Nephron (organoid): ENCODE results near the gene HOXD12.
A peak's percentile ranks its signal among the peaks of the same experiment; 100 is the strongest.

Experiments
- H3K27ac Mint-ChIP-seq, 3 experiments: 2 replicates each; pipeline ENCODE4 v1.8.0; 2020; ENCODE audit warnings: mixed read lengths in 3 of 3, mild to moderate bottlenecking in 2 of 3, moderate library complexity in 1 of 3
- H3K27me3 Mint-ChIP-seq: 2 replicates; pipeline ENCODE4 v1.8.0; 2021; ENCODE audit warnings: low read depth, mild to moderate bottlenecking, moderate library complexity, mixed read lengths
- H3K36me3 Mint-ChIP-seq: 2 replicates; pipeline ENCODE4 v1.8.0; 2020; ENCODE audit warnings: low read depth, mixed read lengths
- H3K4me1 Mint-ChIP-seq: 2 replicates; pipeline ENCODE4 v1.8.0; 2020; ENCODE audit warnings: mixed read lengths
- H3K4me3 Mint-ChIP-seq, 3 experiments: 2 replicates each; pipeline ENCODE4 v1.8.0; 2020; ENCODE audit warnings: mild to moderate bottlenecking in 3 of 3, mixed read lengths in 3 of 3, moderate library complexity in 2 of 3
- H3K9me3 Mint-ChIP-seq: 2 replicates; pipeline ENCODE4 v1.8.0; 2020; ENCODE audit warnings: mixed read lengths
- CTCF ChIP-seq, 3 experiments: fragments of 200-600 bp; sonication (generic); IDR thresholded peaks; one replicate each; pipeline ENCODE4 v1.5.0; 2021; ENCODE audit warnings: antibody characterized with exemption in 3 of 3; ENCODE audit not compliant: unreplicated experiment in 3 of 3

Gene HOXD12

DNA sequence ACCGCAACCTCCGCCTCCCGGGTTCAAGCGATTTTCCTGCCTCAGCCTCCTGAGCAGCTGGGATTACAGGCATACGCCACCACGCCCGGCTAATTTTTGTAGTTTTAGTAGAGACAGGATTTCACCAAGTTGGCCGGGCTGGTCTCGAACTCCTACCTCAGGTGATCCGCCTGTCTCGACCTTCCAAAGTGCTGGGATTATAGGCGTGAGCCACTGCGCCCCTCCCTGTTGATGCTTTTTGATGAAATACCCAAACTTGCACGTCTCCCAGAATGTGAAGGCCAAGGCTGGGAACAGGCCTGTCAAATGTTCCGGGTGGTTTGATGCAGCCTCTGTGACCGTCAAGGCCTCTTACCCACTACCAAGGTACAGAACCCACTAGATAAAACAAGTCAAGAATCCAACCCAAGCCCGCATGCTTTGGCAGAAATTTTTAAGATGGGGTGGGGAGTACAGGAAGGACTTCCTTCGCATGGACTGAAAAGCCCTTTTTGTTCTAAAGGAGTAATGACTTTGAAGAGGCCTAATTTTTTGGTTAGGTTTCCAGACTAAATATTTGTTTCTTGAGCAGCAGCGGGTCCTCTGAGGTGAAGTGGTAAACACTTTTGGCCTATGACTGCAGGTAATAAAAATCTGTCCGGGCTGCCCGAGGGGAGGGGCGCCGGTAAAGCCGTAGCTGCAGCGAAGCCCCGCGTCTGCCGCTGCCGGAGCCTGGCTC lies 12.1 kb upstream of the HOXD12 start:
- no peaks in the 10 kb centered on the region for H3K36me3 Mint-ChIP-seq
- no peak overlapping the region for H3K27ac Mint-ChIP-seq
- H3K4me1 Mint-ChIP-seq, result peaks cover 35% of the 10 kb centered on the region
- TF ChIP-seq CTCF (IDR thresholded peaks at IDR 0.05; ENCODE audit: unreplicated experiment in 3 of 3), result no peak
- peaks cover 3% of the 10 kb centered on the region for H3K9me3 Mint-ChIP-seq
- peaks cover 99% of the 10 kb centered on the region for H3K27me3 Mint-ChIP-seq
- H3K4me3 Mint-ChIP-seq, result peak overlapping the region; percentile 81 to 84 (median 84)

- peak; percentile 80 to 85 (median 81) for TF ChIP-seq CTCF (IDR thresholded peaks at IDR 0.05; ENCODE audit: unreplicated experiment in 3 of 3)
- Mint-ChIP-seq H3K27ac (no peak overlapping the region), H3K4me3 (peak overlapping the region; percentile 81 to 84 (median 84)), H3K9me3 (peaks cover 3% of the 10 kb centered on the region), H3K27me3 (peaks cover 96% of the 10 kb centered on the region), H3K36me3 (no peaks in the 10 kb centered on the region), H3K4me1 (peaks cover 29% of the 10 kb centered on the region)
Observed at GRCh38 chr2:176088048-176088936, 11.3 kb upstream of the HOXD12 start.

GRCh38 chr2:176088937-176089842 lies 10.4 kb upstream of the HOXD12 start:
- Mint-ChIP-seq H3K9me3 (peaks cover 3% of the 10 kb centered on the region), H3K27ac (no peak overlapping the region), H3K36me3 (no peaks in the 10 kb centered on the region)

GRCh38 chr2:176089843-176090395 lies 9.7 kb upstream of the HOXD12 start:
- no peak for TF ChIP-seq CTCF (IDR thresholded peaks at IDR 0.05; ENCODE audit: unreplicated experiment in 3 of 3)
- Mint-ChIP-seq H3K27me3 (peaks cover 96% of the 10 kb centered on the region), H3K27ac (no peak overlapping the region), H3K36me3 (no peaks in the 10 kb centered on the region), H3K9me3 (peaks cover 3% of the 10 kb centered on the region), H3K4me1 (peaks cover 22% of the 10 kb centered on the region), H3K4me3 (no peak overlapping the region)

More at GRCh38 chr2:176088937-176089842, 10.4 kb upstream of the HOXD12 start:
- no peak for TF ChIP-seq CTCF (IDR thresholded peaks at IDR 0.05; ENCODE audit: unreplicated experiment in 3 of 3)
- peaks cover 96% of the 10 kb centered on the region for H3K27me3 Mint-ChIP-seq
- H3K4me1 Mint-ChIP-seq, result peaks cover 29% of the 10 kb centered on the region
- H3K4me3 Mint-ChIP-seq, result no peak overlapping the region

DNA sequence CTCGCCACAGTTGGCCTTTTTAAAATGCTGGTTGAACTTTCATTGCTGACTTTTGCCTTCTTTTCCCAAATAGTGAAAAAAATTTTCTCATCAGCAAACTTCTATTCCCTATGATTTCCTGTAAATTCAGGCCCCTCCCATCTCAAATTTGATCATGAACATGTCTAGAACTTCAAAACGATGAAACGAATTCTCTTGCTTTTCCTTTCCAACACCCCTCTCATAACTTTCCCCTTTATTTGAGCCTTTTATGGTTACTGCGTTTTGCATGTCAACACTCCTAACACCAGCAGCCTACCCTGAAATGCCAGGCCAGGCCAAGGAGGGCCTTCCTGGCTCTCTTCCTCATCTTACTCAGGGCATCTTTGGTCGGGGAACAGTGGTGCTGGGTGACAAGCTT lies 8.7 kb upstream of the HOXD12 start:
- no peaks in the 10 kb centered on the region for H3K36me3 Mint-ChIP-seq
- no peak for TF ChIP-seq CTCF (IDR thresholded peaks at IDR 0.05; ENCODE audit: unreplicated experiment in 3 of 3)
- peaks cover 3% of the 10 kb centered on the region for H3K9me3 Mint-ChIP-seq
- no peak overlapping the region for H3K4me3 Mint-ChIP-seq
- H3K27me3 Mint-ChIP-seq, result peaks cover 96% of the 10 kb centered on the region
- peaks cover 18% of the 10 kb centered on the region for H3K4me1 Mint-ChIP-seq
- no peak overlapping the region for H3K27ac Mint-ChIP-seq
